SU-DHL-6 (cell line): ENCODE results near the gene FKBP2.

Source experiments
- H2AFZ ChIP-seq: fragments of 200-600 bp; sonication (generic); 2 replicates; pipeline ENCODE4 v1.6.1; 2014; ENCODE audit warnings: low read depth, mild to moderate bottlenecking, moderate library complexity, mixed read lengths, antibody characterized with exemption, low read length; ENCODE audit not compliant: severe bottlenecking
- H3F3A ChIP-seq: fragments of 200-600 bp; shearing (Covaris generic); 2 replicates; pipeline ENCODE4 v1.6.0; 2016; ENCODE audit warnings: antibody characterized with exemption, mild to moderate bottlenecking; ENCODE audit not compliant: insufficient read depth
- H3K27ac ChIP-seq: fragments of 200-600 bp; sonication (generic); 2 replicates; pipeline ENCODE4 v1.5.1; 2016; ENCODE audit warnings: low read depth, mild to moderate bottlenecking, low read length, moderate library complexity, mixed read lengths
- H3K27me3 ChIP-seq: fragments of 200-600 bp; sonication (generic), shearing (Covaris generic); 2 replicates; pipeline ENCODE4 v1.6.0; 2014; ENCODE audit warnings: mild to moderate bottlenecking, low read length
- H3K36me3 ChIP-seq: fragments of 200-600 bp; sonication (generic); 2 replicates; pipeline ENCODE4 v1.6.1; 2014; ENCODE audit warnings: mild to moderate bottlenecking, low read length, mixed read lengths
- H3K4me2 ChIP-seq: fragments of 300-600, 200-600 bp; shearing (Covaris generic), sonication (generic); 2 replicates; pipeline ENCODE4 v1.6.0; 2014; ENCODE audit warnings: low read length, low read depth, mild to moderate bottlenecking; ENCODE audit not compliant: poor library complexity, severe bottlenecking
- H3K4me3 ChIP-seq: fragments of 200-600 bp; sonication (generic); 2 replicates; pipeline ENCODE4 v1.5.1; 2014; ENCODE audit warnings: antibody characterized with exemption, low read length, mild to moderate bottlenecking, mixed read lengths; ENCODE audit not compliant: insufficient read depth, poor library complexity, severe bottlenecking
- H3K79me2 ChIP-seq: fragments of 200-600 bp; sonication (generic); 2 replicates; pipeline ENCODE4 v1.6.1; 2014; ENCODE audit warnings: mild to moderate bottlenecking, low read length, moderate library complexity; ENCODE audit not compliant: insufficient read depth
- H3K9ac ChIP-seq: fragments of 200-600 bp; sonication (generic); 2 replicates; pipeline ENCODE4 v1.7.0; 2014; ENCODE audit warnings: mild to moderate bottlenecking, low read length
- H3K9me2 ChIP-seq: fragments of 200-600 bp; sonication (generic); replicated peaks from 2 replicates; pipeline ENCODE4 v1.6.1; 2014; ENCODE audit warnings: low read length; ENCODE audit not compliant: insufficient read depth
- H3K9me3 ChIP-seq: fragments of 200-600 bp; sonication (generic); 2 replicates; pipeline ENCODE4 v1.6.1; 2014; ENCODE audit warnings: low read length, mixed read lengths; ENCODE audit not compliant: insufficient read depth
- H4K20me1 ChIP-seq: fragments of 200-600 bp; sonication (generic); 2 replicates; pipeline ENCODE4 v1.6.1; 2014; ENCODE audit warnings: low read depth, mild to moderate bottlenecking, antibody characterized with exemption, low read length, moderate library complexity, mixed read lengths
- EZH2phosphoT487 ChIP-seq: fragments of 200-600 bp; sonication (generic), shearing (Covaris generic); conservative IDR thresholded peaks from 2 replicates; pipeline ENCODE4 v1.6.1; 2018; ENCODE audit warnings: mild to moderate bottlenecking, antibody characterized with exemption, low read length, moderate library complexity, mixed read lengths
- TF ChIP-seq, protein P1 (sequence below): fragments of 200-600 bp; sonication (generic); IDR thresholded peaks from one replicate; pipeline ENCODE4 v1.5.1; 2017; ENCODE audit warnings: antibody characterized with exemption, mild to moderate bottlenecking, low read length, moderate library complexity; ENCODE audit not compliant: insufficient read depth, poor library complexity, severe bottlenecking

Gene FKBP2

DNA sequence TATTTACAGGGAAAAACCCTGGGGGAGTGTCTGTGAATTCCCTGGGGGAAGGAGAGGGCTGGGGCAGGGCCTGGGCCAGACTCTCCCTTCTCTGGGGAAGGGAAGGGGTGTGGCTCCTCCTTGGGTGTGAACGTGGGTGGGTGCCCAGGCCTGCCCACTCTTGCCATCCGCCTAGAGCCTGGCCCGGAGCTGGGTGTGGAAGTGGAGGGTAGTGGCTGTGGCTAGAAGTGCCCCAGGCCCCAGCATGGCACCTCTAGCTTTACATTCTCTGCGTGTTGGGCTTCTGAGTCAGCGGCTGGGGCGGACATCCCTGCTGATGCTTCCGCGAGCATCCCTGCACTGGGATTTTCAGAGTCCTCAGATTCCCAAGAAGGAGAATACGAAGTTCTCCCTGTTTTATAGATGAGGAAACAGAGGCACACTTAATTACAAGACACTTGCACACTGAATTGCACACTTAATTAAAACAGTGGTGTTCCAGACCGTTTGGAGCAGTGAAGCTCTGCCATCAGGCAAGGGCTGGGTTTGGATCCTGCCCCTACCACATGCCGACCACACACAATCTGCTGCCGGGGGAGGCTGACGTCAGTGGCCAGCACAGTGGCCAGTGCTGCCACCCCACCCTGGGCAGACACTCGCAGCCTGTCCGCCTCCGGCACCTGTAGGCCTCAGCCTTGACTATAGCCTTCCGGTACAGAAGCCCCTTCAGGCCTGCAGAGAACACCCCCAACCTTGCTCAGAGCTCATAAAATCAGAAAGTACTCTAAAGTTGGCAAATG, 35.9 kb downstream of the FKBP2 start:
- Histone ChIP-seq H3F3A (peaks cover 7% of the 10 kb centered on the region; the same call in 1 of the 2 replicates), H3K27me3 (no peaks in the 10 kb centered on the region), H4K20me1 (no peaks in the 10 kb centered on the region), H3K4me2 (no peak overlapping the region), H3K79me2 (no peaks in the 10 kb centered on the region), H3K9ac (no peak overlapping the region), H3K9me3 (no peaks in the 10 kb centered on the region), H3K36me3 (no peaks in the 10 kb centered on the region), H3K27ac (no peak overlapping the region), H3K4me3 (no peak overlapping the region), H2AFZ (no peak overlapping the region), H3K9me2 (no peaks in the 10 kb centered on the region)
- no peak for TF ChIP-seq EZH2phosphoT487
- TF ChIP-seq, protein P1, sequence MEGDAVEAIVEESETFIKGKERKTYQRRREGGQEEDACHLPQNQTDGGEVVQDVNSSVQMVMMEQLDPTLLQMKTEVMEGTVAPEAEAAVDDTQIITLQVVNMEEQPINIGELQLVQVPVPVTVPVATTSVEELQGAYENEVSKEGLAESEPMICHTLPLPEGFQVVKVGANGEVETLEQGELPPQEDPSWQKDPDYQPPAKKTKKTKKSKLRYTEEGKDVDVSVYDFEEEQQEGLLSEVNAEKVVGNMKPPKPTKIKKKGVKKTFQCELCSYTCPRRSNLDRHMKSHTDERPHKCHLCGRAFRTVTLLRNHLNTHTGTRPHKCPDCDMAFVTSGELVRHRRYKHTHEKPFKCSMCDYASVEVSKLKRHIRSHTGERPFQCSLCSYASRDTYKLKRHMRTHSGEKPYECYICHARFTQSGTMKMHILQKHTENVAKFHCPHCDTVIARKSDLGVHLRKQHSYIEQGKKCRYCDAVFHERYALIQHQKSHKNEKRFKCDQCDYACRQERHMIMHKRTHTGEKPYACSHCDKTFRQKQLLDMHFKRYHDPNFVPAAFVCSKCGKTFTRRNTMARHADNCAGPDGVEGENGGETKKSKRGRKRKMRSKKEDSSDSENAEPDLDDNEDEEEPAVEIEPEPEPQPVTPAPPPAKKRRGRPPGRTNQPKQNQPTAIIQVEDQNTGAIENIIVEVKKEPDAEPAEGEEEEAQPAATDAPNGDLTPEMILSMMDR, result no peak

GRCh38 chr11:64278576-64279190, 37.8 kb downstream of the FKBP2 start:
- Histone ChIP-seq H2AFZ (no peak overlapping the region), H3K27ac (no peak overlapping the region), H4K20me1 (no peaks in the 10 kb centered on the region), H3K4me3 (no peak overlapping the region), H3K27me3 (no peaks in the 10 kb centered on the region), H3K9ac (no peak overlapping the region), H3K9me2 (no peaks in the 10 kb centered on the region), H3K4me2 (no peak overlapping the region), H3K79me2 (0 out of 2 replicates have a peak, but pooled peaks cover 4% of the 10 kb centered on the region), H3F3A (no peaks in the 10 kb centered on the region), H3K36me3 (no peaks in the 10 kb centered on the region), H3K9me3 (no peaks in the 10 kb centered on the region)
- TF ChIP-seq, protein P1, result no peak
- no peak for TF ChIP-seq EZH2phosphoT487

DNA sequence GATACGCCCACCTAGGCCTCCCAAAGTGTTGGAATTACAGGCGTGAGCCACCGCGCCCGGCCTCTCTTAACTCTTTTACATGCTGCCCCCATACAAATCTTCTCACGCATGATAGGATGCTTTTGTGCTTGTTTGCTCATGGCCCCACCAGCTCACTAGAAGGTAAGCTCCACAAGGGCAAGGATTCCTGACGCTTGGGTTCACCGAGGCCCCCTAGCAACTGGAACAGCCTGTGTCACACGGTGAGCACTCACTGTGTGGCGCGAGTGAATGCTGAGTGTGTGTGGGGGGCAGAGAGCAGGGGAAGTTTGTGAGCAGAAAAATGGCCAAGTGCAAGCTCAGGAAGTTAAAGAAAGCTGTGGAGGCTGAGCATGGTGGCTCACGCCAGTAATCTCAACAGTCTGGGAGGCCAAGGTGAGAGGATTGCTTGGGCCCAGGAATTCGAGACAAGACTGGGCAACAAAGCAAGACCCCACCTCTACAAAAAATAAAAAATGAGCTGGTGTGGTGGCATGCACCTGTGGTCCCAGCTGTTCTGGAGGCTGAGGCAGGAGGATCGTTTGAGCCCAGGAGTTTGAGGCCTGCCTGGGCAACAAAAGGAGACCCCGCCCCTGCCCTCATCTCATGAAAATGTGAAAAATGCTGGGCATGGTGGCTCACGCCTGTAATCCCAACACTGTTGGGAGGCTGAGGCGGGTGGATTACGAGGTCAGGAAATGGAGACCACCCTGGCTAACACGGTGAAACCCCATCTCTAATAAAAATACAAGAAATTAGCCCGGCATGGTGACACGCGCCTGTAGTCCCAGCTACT, 41.3 kb downstream of the FKBP2 start:
- peaks cover 4% of the 10 kb centered on the region; the same call in 1 of the 2 replicates for H3F3A ChIP-seq
- H3K4me3 ChIP-seq, result no peak overlapping the region
- TF ChIP-seq EZH2phosphoT487, result no peak
- TF ChIP-seq, protein P1, result no peak
- no peaks in the 10 kb centered on the region for H3K36me3 ChIP-seq
- H3K27me3 ChIP-seq, result no peaks in the 10 kb centered on the region
- H3K79me2 ChIP-seq, result 0 out of 2 replicates have a peak, but pooled peaks cover 4% of the 10 kb centered on the region
- H3K9me2 ChIP-seq, result no peaks in the 10 kb centered on the region
- H3K9me3 ChIP-seq, result no peaks in the 10 kb centered on the region
- no peak overlapping the region for H3K9ac ChIP-seq
- no peak overlapping the region for H2AFZ ChIP-seq
- no peaks in the 10 kb centered on the region for H4K20me1 ChIP-seq
- no peak overlapping the region for H3K27ac ChIP-seq
- no peak overlapping the region for H3K4me2 ChIP-seq
